Hematopoietic multipotent progenitor cell treated with erythropoietin and hydrocortisone succinate and interleukin-3 and kit ligand, for 15 days (in vitro differentiated cells): ENCODE measurements around the gene SHPK.
"Not testable (repeated sequence)": the region's sequence is repeated elsewhere in the genome, so short reads cannot be mapped to it uniquely, and the experiment has no call there.

Source experiments
- DNase-seq: peaks from one replicate; pipeline ENCODE4 v3.0.0-alpha.2; 2015; ENCODE audit warnings: low spot score

Gene SHPK

DNA sequence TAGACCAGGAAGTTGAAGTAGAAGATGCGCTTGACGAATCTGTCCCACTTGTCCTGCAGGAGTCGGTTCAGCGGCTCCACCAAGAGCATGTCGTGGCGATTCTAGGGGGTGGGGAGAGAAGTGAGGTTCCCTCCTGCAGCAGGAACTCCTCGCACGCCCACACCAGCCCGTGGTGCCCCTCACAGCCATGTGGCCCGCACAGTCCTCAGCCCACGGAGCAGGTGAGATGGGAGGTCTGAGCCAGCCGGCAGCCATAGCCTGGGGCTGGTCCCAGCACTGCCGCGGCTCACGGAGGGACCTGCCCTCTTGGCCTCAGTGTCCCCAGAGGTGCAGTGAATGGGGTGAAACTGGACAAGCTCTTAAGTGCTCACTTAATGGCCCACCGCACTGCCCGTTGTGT, 50.2 kb downstream of the SHPK start:
- DNase-seq: no peak

DNA sequence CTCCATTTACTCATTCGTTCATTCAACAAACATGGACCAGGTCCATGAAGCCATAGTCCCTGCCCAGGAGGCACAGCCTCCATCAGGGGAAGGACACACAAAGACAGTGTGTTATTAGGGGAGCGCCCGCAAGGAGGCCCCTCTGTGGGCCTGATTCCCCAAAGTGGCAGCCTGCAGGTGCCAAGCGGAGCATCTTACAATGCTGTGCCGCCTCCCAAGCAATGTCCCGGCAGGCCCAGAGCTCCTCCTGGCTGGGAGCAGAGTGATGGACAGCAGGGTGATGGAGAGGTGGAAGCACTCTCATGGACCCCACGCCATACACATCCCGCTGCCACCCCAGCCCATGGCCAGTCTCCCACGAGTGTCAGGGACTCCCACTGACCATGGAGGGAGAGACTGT, 52.6 kb downstream of the SHPK start:
- DNase-seq: no peak

DNA sequence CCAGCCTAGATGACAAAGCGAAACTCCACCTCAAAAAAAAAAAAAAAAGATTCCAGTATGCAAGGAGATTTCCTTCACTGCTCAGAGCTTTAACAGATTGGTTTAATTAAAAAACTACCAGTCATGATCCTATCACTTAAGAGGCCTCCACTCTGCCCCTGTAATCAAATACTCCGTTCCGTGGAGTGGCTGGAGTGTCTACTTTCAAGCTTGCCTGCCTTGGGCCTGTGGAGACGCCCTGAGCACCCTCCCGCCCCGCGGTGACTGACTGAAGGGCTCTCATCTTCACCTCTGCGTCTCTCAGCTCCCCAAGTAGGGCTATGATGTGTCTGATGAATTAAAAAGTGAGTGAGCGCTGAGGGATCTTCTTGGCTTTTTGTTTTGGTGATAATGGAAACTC, 53.1 kb downstream of the SHPK start:
- DNase-seq: no peak

DNA sequence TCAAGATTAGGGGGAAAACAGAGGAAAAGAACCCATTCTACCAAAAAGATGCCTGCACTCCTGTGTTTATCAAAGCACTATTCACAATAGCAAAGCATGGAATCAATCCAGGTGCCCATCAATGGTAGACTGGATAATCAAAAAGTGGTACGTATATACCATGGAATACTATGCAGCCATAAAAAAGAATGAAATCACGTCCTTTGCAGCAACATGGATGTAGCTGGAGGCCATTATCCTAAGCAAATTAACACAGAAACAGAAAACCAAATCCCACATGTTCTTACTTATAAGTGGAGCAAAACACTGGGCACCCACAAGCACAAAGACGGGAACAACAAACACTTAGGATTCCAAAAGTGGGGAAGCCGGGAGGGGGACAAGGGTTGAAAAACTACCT, 57.4 kb downstream of the SHPK start:
- DNase-seq: not testable (repeated sequence)

DNA sequence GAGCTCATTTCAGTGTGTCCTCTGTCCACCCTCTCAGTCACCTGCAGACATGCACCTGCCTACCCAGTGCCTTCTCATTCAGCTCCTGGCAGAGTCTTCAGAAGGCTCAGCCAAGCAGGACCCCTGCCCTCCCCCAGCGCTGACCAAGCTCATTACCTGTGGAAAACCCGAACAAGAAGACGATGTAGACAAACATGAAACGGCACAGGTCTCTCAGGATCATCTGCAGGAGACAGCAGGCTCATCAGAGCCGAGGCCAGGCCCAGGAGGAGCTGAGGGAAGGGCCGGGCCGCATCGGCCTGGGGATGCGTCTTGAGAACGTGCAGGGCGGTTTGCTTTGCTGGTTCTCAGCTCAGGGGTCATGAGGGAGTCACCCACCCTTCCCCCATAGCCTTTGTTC, 59.1 kb downstream of the SHPK start:
- DNase-seq: no peak

DNA sequence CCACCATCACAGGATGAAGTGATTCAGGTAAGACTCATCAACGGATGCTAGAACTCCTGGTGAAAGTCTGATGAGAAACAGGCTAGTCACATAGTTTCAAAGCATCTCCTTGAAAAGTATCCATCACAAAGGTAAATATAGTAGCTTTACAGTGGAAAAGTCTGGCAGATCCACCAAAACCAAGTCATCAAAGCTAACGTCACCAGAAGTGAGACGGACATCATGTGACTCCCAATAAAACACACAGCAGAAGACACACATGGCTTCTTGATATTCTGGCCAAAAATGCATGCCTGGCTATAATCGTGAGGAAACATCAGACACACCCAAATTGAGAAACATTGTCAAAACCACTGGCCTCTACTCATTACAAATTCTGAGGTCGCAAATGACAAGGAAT, 60.5 kb downstream of the SHPK start:
- DNase-seq: no peak

DNA sequence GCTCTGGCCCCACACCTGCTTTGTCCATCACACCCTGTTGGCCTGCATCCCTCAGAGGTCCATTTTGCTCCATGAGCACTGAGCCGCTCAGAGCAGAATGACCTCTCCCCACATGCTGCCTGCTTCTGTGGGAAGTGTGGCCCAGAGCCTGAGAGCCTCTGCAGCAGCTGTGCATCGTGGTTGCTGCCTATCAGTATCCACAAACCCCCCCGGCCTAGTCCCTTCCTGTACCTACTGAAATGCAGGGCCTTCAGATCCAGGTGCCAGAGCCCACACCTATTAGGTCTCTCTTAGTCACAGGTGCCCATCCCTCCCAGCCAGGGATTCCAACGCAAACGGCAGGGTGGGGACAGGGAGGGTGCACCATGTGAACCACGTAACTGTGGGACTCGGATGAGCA, 61.8 kb downstream of the SHPK start:
- no peak for DNase-seq

DNA sequence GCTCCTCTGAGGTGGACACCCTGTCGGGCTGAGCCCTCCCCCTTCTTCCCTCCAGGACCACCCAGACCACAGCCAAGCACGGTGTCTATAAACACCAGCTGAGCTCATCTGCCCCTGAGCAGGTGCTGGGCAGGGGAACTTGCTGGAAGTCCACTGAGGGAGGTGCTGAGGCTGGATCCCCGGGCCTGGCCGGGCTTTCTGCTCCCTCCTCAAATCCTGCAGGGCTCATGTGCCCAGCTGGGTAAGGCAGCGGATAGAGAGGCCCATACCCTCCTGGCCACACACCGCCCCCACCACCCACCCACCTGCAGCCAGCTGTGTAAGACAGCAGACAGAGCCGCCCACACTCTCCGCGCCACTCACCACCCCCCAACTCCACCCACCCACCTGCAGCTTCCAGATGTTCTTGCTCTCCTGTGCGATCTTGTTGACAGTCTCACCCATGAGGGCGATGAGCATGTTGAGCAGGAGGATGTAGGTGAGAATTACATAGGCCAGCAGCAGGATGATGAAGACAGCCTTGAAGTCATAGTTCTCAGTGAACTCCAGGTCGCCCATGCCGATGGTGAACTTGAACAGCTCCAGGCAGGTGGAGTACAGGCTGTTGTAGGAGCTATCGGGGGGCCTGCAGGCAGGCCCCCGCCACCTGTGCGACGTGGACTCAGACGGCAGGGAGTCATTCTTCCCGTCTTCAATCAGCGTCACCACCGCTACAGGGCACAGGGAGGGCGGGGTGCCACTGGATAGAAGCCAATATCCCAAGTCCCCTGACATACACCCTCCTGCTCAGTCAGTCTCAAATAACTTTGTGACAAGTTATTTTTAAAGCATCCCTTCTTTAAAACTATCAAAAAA, 62.6 kb downstream of the SHPK start:
- DNase-seq: no peak

DNA sequence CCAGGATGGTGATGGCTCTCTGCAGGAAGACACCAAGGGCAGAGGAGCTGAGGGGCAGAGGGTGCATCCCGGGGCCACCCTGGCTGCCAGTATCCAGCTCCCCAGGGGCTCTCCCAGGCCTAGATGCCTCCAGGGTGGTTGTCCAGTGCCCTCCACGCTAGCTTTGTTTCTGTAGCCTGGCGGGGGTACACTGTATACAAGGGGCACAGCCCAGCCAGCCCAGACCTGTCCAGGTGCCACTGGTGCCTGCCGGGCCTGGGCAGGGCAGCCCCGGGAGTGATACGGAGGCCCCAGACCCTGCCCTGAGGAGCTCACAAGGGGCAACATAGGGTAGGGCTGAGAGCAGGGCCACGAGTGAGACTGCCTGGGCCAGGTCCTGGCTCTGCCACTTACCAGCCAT, 63.8 kb downstream of the SHPK start:
- DNase-seq: no peak

DNA sequence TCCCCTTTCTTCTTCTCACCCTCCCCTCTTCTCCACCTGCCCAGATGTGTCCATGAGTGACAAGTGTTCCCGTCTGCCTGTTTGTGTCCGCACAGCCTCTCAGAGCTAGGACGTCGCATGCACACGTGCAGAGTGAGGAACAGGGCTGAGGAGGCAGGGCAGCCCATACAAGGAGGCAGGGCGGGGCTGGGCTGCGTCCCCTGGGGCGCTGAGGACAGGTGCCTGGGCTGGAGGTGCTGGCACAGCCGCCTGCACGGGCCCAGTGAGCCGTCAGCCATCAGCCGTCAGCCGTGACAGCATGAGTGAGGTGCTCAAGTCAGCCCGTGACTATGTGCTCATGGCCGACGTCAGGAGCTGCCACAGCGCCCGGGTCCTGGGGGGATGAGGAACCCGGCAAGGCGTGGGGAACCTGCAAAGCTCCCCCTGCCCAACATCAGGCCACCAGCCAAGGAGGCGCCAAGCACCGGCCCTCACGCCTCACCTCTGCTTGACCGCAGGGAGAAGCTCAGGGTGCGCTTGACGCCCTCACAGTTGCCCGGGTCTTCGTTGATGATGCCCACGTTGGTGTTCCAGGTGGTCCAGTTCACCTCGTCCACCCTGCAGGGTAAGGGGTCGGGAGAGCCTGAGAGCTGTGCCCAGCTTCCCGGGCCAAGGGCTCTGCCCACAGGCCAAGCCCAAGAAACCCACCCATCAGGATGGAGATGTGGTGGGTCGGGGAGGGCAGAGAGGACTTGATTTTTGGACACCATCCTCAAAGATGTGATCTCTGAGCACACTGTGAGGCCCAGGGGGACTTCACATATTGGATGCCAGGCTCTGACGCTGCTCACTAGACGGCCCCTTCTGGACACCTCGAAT, 64.8 kb downstream of the SHPK start:
- DNase-seq: no peak

DNA sequence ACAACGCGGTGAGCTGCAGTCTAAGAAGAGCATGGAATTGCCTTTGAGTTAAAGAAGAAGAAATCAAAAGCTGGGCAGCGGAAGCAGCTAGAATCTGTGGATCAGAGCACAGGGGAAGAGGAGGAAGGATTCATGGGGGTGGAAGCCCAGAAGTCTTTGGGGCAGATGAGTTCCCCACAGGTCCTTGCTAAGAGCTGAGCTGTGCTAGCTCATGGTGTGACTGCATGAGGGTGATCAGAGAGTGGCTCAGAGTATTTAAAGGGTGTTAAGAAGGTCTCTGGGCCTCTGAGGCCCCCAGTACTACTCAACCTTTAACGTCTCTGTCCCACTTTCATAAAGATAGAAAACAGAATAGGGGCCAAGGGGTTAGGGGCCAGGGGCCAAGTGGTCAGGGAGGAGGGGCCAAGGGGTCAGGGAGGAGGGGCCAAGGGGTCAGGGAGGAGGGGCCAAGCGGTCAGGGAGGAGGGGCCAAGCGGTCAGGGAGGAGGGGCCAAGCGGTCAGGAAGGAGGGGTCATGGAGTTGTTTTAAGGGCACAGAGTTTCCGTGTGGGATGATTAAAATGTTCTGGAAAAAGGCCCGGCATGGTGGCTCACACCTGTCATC, 66.4 kb downstream of the SHPK start:
- DNase-seq: no peak

DNA sequence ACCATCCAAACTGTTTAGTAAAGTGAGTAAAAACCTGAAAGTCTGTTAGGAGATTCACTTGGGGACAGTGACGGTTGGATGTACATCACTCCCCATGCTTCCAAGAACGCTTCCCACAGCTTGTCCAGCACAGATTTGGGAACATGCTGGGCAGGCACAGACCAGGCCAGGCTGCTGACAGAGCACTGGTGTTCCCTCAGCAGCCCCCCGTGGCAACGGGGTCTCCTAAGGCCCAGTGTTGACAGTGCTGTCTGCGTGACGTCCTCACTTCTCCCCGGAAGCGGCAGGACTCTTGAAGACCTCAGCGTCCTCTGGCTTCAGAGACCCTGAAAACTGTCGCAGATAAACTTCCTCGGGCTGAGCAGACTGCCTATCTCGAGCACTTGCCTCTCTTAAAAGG, 69.5 kb downstream of the SHPK start:
- no peak for DNase-seq

DNA sequence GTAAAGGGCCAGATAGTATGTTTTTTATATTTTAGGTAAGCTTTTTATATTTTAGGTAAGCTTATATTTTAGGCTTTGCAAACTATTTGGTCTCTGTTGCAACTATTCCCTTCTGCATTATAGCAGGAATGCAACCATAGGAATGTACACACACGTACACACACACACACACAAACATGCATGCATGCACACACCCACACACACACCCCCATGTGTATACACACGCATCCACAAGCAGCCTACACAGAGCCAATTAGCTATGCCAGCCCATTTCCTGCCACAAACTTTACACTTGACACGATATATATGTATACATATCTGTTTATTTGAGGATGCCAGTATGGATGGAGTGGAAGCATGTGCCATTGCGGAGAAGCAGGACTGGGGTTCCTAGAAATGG, 70.9 kb downstream of the SHPK start:
- no peak for DNase-seq

DNA sequence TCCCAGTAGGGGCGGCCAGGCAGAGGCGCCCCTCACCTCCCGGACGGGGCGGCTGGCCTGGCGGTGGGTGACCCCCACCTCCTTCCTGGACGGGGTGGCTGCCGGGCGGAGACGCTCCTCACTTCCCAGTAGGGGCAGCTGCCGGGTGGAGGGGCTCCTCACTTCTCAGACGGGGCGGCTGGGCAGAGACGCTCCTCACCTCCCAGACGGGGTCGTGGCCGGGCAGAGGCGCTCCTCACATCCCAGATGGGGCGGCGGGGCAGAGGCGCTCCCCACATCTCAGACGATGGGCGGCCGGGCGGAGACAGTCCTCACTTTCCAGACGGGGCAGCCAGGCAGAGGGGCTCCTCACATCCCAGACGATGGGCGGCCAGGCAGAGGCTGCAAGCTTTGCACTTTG, 71.8 kb downstream of the SHPK start:
- DNase-seq: not testable (repeated sequence)

DNA sequence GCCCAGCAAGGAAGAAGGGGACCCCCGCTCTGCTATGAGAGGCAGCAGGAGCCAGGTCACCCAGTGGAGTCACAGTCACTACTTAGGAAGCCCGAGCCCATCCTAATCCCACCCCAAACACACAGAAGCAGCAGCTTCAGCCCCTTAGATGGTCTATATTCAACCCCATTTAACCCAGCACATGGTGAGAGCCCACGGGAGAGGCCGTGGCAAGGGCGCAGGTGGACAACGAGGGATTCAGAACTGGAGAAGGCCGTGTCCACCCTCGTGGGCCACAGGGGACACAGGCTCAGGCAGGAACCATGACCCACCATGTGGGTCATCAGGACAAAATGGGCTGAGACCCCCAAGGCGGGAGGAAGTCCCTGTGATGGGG, 76.8 kb downstream of the SHPK start:
- no peak for DNase-seq

DNA sequence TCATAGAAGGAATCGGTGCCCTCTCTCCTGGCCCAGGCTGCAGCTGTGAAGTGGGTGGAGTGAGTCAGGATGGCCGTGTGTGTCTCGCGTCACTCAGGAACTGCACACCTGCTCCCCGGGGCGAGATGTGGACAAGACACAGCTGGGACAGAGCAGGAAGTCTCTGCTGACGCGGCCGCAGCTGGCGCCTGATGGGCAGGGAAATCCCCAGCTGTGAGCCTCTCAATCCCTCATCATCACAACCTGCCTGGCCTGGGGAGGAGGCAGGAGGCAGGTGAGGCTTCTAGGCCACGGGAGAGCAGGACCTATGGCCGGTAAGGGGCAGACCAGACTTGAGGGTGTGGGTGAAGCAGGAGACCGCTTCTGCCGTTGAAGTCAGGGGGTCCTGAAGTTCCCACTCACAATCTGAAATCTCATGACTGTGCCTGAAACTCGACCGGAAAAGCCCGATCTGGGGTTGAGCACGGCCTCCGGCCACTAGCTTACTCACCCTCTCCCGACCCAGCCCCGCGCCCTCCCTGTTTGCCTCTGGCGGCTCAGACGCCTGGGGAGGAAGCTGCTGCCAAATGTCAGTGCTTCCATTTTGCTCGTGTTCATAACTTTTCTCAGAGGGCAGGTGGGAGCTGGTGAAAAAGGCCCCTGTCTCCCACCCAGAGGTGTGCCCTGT, 77.3 kb downstream of the SHPK start:
- DNase-seq: no peak
